ENCODE data around the gene PPTC7.

Gene PPTC7

DNA sequence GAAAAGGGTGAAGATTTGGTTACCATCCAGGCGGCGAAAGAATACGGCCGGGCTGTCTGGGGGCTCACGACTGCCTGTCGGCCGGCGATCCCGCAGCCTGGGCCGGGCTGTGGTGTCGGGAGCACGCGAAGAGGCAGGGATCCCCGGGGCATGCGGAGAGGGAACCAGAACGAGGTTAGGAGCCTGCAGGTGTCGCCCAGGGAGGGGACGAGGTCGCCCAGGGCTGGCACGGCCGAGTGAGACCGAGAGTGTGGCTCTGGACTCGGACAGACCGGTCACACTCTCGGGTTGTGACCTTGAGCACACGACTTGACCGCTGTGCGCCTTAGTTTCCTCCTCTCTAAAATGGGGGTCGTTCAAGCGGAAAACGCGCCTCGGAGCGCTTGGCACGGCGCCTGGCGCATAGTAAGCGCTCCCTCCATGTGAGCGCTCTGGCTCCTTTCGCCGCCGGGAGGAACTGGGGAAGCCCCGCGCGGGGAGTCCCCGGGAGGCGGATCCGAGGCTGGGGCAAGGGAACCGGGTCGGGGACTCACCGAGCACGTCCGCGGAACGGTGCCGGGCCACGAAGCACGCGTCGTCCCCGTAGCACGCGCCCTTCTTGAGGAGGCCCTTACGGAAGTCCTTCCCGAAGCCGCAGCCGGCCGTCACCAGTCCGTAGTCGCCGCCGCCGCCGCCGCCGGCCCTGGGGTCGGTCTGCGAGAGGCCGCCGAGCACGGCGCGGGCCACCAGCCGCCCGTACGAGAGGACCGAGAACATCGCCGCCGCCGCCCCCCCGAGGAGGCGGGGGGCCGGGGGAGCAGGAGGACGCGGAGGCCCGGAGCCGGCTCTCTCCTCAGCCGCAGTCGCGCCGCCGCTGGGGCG is 612 bp downstream of the PPTC7 start (continued):
- TF ChIP-seq, protein P1, sequence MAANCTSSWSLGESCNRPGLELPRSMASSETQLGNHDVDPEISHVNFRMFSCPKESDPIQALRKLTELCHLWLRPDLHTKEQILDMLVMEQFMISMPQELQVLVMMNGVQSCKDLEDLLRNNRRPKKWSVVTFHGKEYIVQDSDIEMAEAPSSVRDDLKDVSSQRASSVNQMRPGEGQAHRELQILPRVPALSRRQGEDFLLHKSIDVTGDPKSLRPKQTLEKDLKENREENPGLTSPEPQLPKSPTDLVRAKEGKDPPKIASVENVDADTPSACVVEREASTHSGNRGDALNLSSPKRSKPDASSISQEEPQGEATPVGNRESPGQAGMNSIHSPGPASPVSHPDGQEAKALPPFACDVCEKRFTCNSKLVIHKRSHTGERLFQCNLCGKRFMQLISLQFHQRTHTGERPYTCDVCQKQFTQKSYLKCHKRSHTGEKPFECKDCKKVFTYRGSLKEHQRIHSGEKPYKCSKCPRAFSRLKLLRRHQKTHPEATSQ (tag by site-specific recombination; IDR thresholded peaks at IDR 0.05), result no peak
- peak; percentile 70 for TF ChIP-seq ZIC2 (tag by site-specific recombination; IDR thresholded peaks at IDR 0.05)
- TF ChIP-seq ZFHX2 (tag by site-specific recombination; conservative IDR thresholded peaks at IDR 0.05), result no peak
- TF ChIP-seq ZNF157 (tag by site-specific recombination; IDR thresholded peaks at IDR 0.05), result no peak
- TF ChIP-seq, protein P2, sequence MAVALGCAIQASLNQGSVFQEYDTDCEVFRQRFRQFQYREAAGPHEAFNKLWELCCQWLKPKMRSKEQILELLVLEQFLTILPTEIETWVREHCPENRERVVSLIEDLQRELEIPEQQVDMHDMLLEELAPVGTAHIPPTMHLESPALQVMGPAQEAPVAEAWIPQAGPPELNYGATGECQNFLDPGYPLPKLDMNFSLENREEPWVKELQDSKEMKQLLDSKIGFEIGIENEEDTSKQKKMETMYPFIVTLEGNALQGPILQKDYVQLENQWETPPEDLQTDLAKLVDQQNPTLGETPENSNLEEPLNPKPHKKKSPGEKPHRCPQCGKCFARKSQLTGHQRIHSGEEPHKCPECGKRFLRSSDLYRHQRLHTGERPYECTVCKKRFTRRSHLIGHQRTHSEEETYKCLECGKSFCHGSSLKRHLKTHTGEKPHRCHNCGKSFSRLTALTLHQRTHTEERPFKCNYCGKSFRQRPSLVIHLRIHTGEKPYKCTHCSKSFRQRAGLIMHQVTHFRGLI (tag by site-specific recombination; IDR thresholded peaks at IDR 0.05), result 0 out of 2 replicates have a peak, but pooled peaks have one; percentile 32
- TF ChIP-seq MZF1 (tag by site-specific recombination; IDR thresholded peaks at IDR 0.05; ENCODE audit: borderline replicate concordance), result no peak
- TF ChIP-seq SP7 (tag by site-specific recombination; IDR thresholded peaks at IDR 0.05), result peak; percentile 50; the same call in 1 of the 2 replicates
- TF ChIP-seq ZBTB20 (tag by site-specific recombination; IDR thresholded peaks at IDR 0.05), result peak; percentile 56; the same call in 1 of the 2 replicates
- TF ChIP-seq, protein P3, sequence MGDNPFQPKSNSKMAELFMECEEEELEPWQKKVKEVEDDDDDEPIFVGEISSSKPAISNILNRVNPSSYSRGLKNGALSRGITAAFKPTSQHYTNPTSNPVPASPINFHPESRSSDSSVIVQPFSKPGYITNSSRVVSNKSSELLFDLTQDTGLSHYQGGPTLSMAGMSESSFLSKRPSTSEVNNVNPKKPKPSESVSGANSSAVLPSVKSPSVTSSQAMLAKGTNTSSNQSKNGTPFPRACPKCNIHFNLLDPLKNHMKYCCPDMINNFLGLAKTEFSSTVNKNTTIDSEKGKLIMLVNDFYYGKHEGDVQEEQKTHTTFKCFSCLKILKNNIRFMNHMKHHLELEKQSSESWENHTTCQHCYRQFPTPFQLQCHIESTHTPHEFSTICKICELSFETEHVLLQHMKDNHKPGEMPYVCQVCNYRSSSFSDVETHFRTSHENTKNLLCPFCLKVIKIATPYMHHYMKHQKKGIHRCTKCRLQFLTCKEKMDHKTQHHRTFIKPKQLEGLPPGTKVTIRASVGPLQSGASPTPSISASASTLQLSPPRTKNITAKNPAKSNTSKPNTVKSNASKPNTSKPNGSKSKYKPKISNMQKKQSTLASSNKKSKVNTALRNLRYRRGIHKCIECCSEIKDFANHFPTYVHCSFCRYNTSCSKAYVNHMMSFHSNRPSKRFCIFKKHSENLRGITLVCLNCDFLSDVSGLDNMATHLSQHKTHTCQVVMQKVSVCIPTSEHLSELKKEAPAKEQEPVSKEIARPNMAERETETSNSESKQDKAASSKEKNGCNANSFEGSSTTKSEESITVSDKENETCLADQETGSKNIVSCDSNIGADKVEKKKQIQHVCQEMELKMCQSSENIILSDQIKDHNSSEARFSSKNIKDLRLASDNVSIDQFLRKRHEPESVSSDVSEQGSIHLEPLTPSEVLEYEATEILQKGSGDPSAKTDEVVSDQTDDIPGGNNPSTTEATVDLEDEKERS (tag by site-specific recombination; IDR thresholded peaks at IDR 0.05), result no peak
- 0 out of 2 replicates have a peak, but pooled peaks have one; percentile 7 for TF ChIP-seq ZNF146 (tag by site-specific recombination; IDR thresholded peaks at IDR 0.05)
- TF ChIP-seq ZNF184 (tag by site-specific recombination; IDR thresholded peaks at IDR 0.05), result no peak
- TF ChIP-seq ZNF223 (tag by site-specific recombination; IDR thresholded peaks at IDR 0.05), result no peak
- TF ChIP-seq ZNF776 (tag by site-specific recombination; IDR thresholded peaks at IDR 0.05; ENCODE audit: borderline replicate concordance), result no peak
- 0 out of 2 replicates have a peak, but pooled peaks have one; percentile 33 for TF ChIP-seq BCL11B (tag by site-specific recombination; IDR thresholded peaks at IDR 0.05; ENCODE audit: low read depth)
- TF ChIP-seq ZNF335 (tag by site-specific recombination; conservative IDR thresholded peaks at IDR 0.05), result peak; percentile 80
- TF ChIP-seq, protein P4, sequence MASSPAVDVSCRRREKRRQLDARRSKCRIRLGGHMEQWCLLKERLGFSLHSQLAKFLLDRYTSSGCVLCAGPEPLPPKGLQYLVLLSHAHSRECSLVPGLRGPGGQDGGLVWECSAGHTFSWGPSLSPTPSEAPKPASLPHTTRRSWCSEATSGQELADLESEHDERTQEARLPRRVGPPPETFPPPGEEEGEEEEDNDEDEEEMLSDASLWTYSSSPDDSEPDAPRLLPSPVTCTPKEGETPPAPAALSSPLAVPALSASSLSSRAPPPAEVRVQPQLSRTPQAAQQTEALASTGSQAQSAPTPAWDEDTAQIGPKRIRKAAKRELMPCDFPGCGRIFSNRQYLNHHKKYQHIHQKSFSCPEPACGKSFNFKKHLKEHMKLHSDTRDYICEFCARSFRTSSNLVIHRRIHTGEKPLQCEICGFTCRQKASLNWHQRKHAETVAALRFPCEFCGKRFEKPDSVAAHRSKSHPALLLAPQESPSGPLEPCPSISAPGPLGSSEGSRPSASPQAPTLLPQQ (tag by site-specific recombination; IDR thresholded peaks at IDR 0.05), result peak; percentile 22; the same call in 1 of the 2 replicates
- TF ChIP-seq, protein P5, sequence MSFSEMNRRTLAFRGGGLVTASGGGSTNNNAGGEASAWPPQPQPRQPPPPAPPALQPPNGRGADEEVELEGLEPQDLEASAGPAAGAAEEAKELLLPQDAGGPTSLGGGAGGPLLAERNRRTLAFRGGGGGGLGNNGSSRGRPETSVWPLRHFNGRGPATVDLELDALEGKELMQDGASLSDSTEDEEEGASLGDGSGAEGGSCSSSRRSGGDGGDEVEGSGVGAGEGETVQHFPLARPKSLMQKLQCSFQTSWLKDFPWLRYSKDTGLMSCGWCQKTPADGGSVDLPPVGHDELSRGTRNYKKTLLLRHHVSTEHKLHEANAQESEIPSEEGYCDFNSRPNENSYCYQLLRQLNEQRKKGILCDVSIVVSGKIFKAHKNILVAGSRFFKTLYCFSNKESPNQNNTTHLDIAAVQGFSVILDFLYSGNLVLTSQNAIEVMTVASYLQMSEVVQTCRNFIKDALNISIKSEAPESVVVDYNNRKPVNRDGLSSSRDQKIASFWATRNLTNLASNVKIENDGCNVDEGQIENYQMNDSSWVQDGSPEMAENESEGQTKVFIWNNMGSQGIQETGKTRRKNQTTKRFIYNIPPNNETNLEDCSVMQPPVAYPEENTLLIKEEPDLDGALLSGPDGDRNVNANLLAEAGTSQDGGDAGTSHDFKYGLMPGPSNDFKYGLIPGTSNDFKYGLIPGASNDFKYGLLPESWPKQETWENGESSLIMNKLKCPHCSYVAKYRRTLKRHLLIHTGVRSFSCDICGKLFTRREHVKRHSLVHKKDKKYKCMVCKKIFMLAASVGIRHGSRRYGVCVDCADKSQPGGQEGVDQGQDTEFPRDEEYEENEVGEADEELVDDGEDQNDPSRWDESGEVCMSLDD (tag by site-specific recombination; IDR thresholded peaks at IDR 0.05), result peak; percentile 60; the same call in 1 of the 2 replicates
- TF ChIP-seq IKZF3 (tag by site-specific recombination; IDR thresholded peaks at IDR 0.05), result 0 out of 2 replicates have a peak, but pooled peaks have one; percentile 30
- no peak for TF ChIP-seq ZNF266 (tag by site-specific recombination; IDR thresholded peaks at IDR 0.05; ENCODE audit: low read depth)
- no peak for TF ChIP-seq KLF10 (tag by site-specific recombination; IDR thresholded peaks at IDR 0.05)
- TF ChIP-seq ZNF473 (tag by site-specific recombination; IDR thresholded peaks at IDR 0.05), result no peak
- TF ChIP-seq ZNF121 (tag by site-specific recombination; IDR thresholded peaks at IDR 0.05), result no peak
- TF ChIP-seq ZNF600 (tag by site-specific recombination; IDR thresholded peaks at IDR 0.05), result peak; percentile 88
- peak; percentile 69 for TF ChIP-seq ZXDB (tag by site-specific recombination; IDR thresholded peaks at IDR 0.05)
- TF ChIP-seq, protein P6, sequence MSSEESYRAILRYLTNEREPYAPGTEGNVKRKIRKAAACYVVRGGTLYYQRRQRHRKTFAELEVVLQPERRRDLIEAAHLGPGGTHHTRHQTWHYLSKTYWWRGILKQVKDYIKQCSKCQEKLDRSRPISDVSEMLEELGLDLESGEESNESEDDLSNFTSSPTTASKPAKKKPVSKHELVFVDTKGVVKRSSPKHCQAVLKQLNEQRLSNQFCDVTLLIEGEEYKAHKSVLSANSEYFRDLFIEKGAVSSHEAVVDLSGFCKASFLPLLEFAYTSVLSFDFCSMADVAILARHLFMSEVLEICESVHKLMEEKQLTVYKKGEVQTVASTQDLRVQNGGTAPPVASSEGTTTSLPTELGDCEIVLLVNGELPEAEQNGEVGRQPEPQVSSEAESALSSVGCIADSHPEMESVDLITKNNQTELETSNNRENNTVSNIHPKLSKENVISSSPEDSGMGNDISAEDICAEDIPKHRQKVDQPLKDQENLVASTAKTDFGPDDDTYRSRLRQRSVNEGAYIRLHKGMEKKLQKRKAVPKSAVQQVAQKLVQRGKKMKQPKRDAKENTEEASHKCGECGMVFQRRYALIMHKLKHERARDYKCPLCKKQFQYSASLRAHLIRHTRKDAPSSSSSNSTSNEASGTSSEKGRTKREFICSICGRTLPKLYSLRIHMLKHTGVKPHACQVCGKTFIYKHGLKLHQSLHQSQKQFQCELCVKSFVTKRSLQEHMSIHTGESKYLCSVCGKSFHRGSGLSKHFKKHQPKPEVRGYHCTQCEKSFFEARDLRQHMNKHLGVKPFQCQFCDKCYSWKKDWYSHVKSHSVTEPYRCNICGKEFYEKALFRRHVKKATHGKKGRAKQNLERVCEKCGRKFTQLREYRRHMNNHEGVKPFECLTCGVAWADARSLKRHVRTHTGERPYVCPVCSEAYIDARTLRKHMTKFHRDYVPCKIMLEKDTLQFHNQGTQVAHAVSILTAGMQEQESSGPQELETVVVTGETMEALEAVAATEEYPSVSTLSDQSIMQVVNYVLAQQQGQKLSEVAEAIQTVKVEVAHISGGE (tag by site-specific recombination; conservative IDR thresholded peaks at IDR 0.05; ENCODE audit: low read depth), result peak; percentile 43; the same call in 1 of the 2 replicates
